ENCODE results near the gene SCD5.

GRCh38 chr4:82755650-82756049 is 42.9 kb downstream of the SCD5 start:
- no peak for TF ChIP-seq TAF1 (IDR thresholded peaks at IDR 0.05; ENCODE audit: borderline replicate concordance, insufficient read depth, low read length)
- TF ChIP-seq REST (IDR thresholded peaks at IDR 0.05; ENCODE audit: insufficient read depth in 1 of 2, low read depth in 2 of 2, low read length in 2 of 2) = no peak

All from PFSK-1 (cell line).